Astrocyte (in vitro differentiated cells and primary cell): Measurements from ENCODE around the gene TMEM132C. TPM values are rescaled to one million over a fixed set of nuclear protein-coding genes. Genes with fewer than 3 reads are reported as not detected.

Experiments
- DNase-seq: peaks from one replicate; pipeline ENCODE4 v3.0.0-alpha.2; 2010; ENCODE audit warnings: low read depth
- FAIRE-seq: peaks from 2 replicates; lab custom pipeline; 2011; peaks lifted over from hg19 to GRCh38; lab: Jason Lieb, UNC
- H2AFZ ChIP-seq: 2 replicates; pipeline ENCODE4 v1.6.0; 2012; ENCODE audit warnings: low read depth, low read length, inconsistent platforms
- H3K27ac ChIP-seq: 2 replicates; pipeline ENCODE4 v1.5.1; 2011; ENCODE audit warnings: low read depth, low read length, inconsistent platforms
- H3K27me3 ChIP-seq: 2 replicates; pipeline ENCODE4 v1.6.0; 2011; ENCODE audit warnings: low read length, inconsistent platforms; ENCODE audit not compliant: insufficient read depth
- H3K36me3 ChIP-seq: 2 replicates; pipeline ENCODE4 v1.5.1; 2011; ENCODE audit warnings: low read length, inconsistent platforms; ENCODE audit not compliant: insufficient read depth
- H3K4me1 ChIP-seq: 2 replicates; pipeline ENCODE4 v1.5.1; 2011; ENCODE audit warnings: low read length, inconsistent platforms; ENCODE audit not compliant: insufficient read depth
- H3K4me2 ChIP-seq: 2 replicates; pipeline ENCODE4 v1.6.0; 2012; ENCODE audit warnings: low read length, inconsistent platforms
- H3K4me3 ChIP-seq: 2 replicates; pipeline ENCODE4 v1.5.1; 2011; ENCODE audit warnings: low read depth, mild to moderate bottlenecking, low read length, inconsistent platforms; ENCODE audit not compliant: insufficient read depth
- H3K79me2 ChIP-seq: 2 replicates; pipeline ENCODE4 v1.6.0; 2012; ENCODE audit warnings: mild to moderate bottlenecking, low read length, inconsistent platforms; ENCODE audit not compliant: insufficient read depth
- H3K9ac ChIP-seq: 2 replicates; pipeline ENCODE4 v1.6.0; 2012; ENCODE audit warnings: mild to moderate bottlenecking, low read length, inconsistent platforms
- H3K9me3 ChIP-seq: 2 replicates; pipeline ENCODE4 v1.5.1; 2012; ENCODE audit warnings: low read depth, mild to moderate bottlenecking, low read length, inconsistent platforms; ENCODE audit not compliant: insufficient read depth
- H4K20me1 ChIP-seq: 2 replicates; pipeline ENCODE4 v1.6.0; 2012; ENCODE audit warnings: low read length, inconsistent platforms; ENCODE audit not compliant: insufficient read depth
- H3K27ac Mint-ChIP-seq: one replicate; pipeline ENCODE4 v1.8.0; 2021; ENCODE audit warnings: mild to moderate bottlenecking, mixed read lengths; ENCODE audit not compliant: unreplicated experiment
- H3K27me3 Mint-ChIP-seq: one replicate; pipeline ENCODE4 v1.8.0; 2021; ENCODE audit warnings: low read depth, mixed read lengths; ENCODE audit not compliant: unreplicated experiment
- H3K36me3 Mint-ChIP-seq: one replicate; pipeline ENCODE4 v1.8.0; 2021; ENCODE audit warnings: low read depth, mixed read lengths; ENCODE audit not compliant: unreplicated experiment
- H3K4me1 Mint-ChIP-seq: one replicate; pipeline ENCODE4 v1.8.0; 2021; ENCODE audit warnings: low read depth, mixed read lengths; ENCODE audit not compliant: unreplicated experiment
- H3K4me3 Mint-ChIP-seq: one replicate; pipeline ENCODE4 v1.8.0; 2021; ENCODE audit warnings: mild to moderate bottlenecking, moderate library complexity, mixed read lengths; ENCODE audit not compliant: unreplicated experiment
- H3K9me3 Mint-ChIP-seq: one replicate; pipeline ENCODE4 v1.8.0; 2021; ENCODE audit warnings: mild to moderate bottlenecking, mixed read lengths; ENCODE audit not compliant: unreplicated experiment
- CTCF ChIP-seq: IDR thresholded peaks from 2 replicates; pipeline ENCODE4 v1.5.1; 2011; ENCODE audit warnings: low read depth, mild to moderate bottlenecking, inconsistent platforms, low read length, moderate library complexity; ENCODE audit not compliant: insufficient read depth
- EZH2 ChIP-seq: IDR thresholded peaks from 2 replicates; pipeline ENCODE4 v1.6.1; 2012; ENCODE audit warnings: mild to moderate bottlenecking, low read length, inconsistent platforms; ENCODE audit not compliant: insufficient read depth
- total RNA-seq: library from RNA; stranded (reverse); gene quantifications from 2 replicates; pipeline ENCODE4 v1.2.1, GENCODE V29; 2021

Gene TMEM132C
- total RNA-seq, 1 donor from 2014 or later, result not detected

DNA sequence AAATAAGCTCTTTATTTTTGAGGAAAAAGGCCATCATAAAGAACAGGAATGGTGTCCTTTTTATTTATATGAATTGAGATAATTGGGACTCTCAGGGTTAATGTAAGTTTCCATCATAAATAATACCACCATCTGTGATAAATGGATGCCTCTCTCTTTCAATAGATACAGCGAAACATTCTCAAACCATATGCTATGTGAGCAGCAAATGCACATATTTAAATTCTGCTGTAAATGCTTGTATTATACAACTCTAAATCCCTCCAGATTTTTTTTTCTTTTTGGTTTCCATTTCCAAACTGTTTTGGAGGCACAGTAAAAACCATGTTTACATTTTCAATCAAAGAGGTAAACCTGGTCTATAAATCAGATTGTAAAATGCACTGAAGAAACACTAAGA, 132.3 kb downstream of the TMEM132C start:
- no peak for FAIRE-seq
- peaks cover 4% of the 10 kb centered on the region for H3K9me3 Mint-ChIP-seq
- no peak overlapping the region for H3K4me3 Mint-ChIP-seq
- H3K27ac ChIP-seq, result no peak overlapping the region
- H3K4me3 ChIP-seq, result no peak overlapping the region
- H3K79me2 ChIP-seq, result no peaks in the 10 kb centered on the region
- H3K9ac ChIP-seq, result no peak overlapping the region
- H3K36me3 ChIP-seq, result no peaks in the 10 kb centered on the region
- no peaks in the 10 kb centered on the region for H3K4me1 ChIP-seq
- H3K4me2 ChIP-seq, result no peak overlapping the region
- no peaks in the 10 kb centered on the region for H3K4me1 Mint-ChIP-seq
- H3K27me3 ChIP-seq, result no peaks in the 10 kb centered on the region
- no peaks in the 10 kb centered on the region for H3K36me3 Mint-ChIP-seq
- peaks cover 7% of the 10 kb centered on the region for H3K9me3 ChIP-seq
- no peaks in the 10 kb centered on the region for H3K27me3 Mint-ChIP-seq
- H3K27ac Mint-ChIP-seq, result no peak overlapping the region
- DNase-seq, result no peak
- TF ChIP-seq CTCF, result no peak
- TF ChIP-seq EZH2, result no peak
- H4K20me1 ChIP-seq, result no peaks in the 10 kb centered on the region
- no peak overlapping the region for H2AFZ ChIP-seq

GRCh38 chr12:128402486-128403243, 135.7 kb downstream of the TMEM132C start:
- H3K9ac ChIP-seq, result no peak overlapping the region
- no peak overlapping the region for H3K4me3 ChIP-seq
- no peak overlapping the region for H3K4me2 ChIP-seq
- Mint-ChIP-seq H3K4me3 (no peak overlapping the region), H3K27me3 (no peaks in the 10 kb centered on the region), H3K27ac (no peak overlapping the region), H3K9me3 (peaks cover 4% of the 10 kb centered on the region), H3K4me1 (no peaks in the 10 kb centered on the region), H3K36me3 (no peaks in the 10 kb centered on the region)
- TF ChIP-seq CTCF (no peak), EZH2 (no peak)
- no peak for DNase-seq
- FAIRE-seq, result no peak
- no peaks in the 10 kb centered on the region for H3K4me1 ChIP-seq
- no peak overlapping the region for H3K27ac ChIP-seq
- H2AFZ ChIP-seq, result no peak overlapping the region
- no peaks in the 10 kb centered on the region for H3K79me2 ChIP-seq
- H3K36me3 ChIP-seq, result no peaks in the 10 kb centered on the region
- H4K20me1 ChIP-seq, result no peaks in the 10 kb centered on the region
- peaks cover 7% of the 10 kb centered on the region for H3K9me3 ChIP-seq
- no peaks in the 10 kb centered on the region for H3K27me3 ChIP-seq

- Histone ChIP-seq H3K9me3 (peaks cover 7% of the 10 kb centered on the region), H3K27ac (no peak overlapping the region), H2AFZ (no peak overlapping the region), H4K20me1 (no peaks in the 10 kb centered on the region), H3K9ac (no peak overlapping the region), H3K36me3 (no peaks in the 10 kb centered on the region), H3K27me3 (no peaks in the 10 kb centered on the region), H3K4me3 (no peak overlapping the region), H3K4me2 (no peak overlapping the region), H3K79me2 (no peaks in the 10 kb centered on the region), H3K4me1 (no peaks in the 10 kb centered on the region)
- TF ChIP-seq CTCF (no peak), EZH2 (no peak)
- H3K9me3 Mint-ChIP-seq, result peaks cover 8% of the 10 kb centered on the region
- no peak overlapping the region for H3K4me3 Mint-ChIP-seq
- no peaks in the 10 kb centered on the region for H3K4me1 Mint-ChIP-seq
- no peaks in the 10 kb centered on the region for H3K27me3 Mint-ChIP-seq
- DNase-seq (no peak), FAIRE-seq (no peak)
- no peaks in the 10 kb centered on the region for H3K36me3 Mint-ChIP-seq
- H3K27ac Mint-ChIP-seq, result no peak overlapping the region
These were observed 141.7 kb downstream of the TMEM132C start for GRCh38 chr12:128408669-128409068.
